GM21619 (cell line): ENCODE data around the gene CHRNA10.

Experiments
- ATAC-seq: cut with Tn5 transposase; IDR thresholded peaks from one replicate; pipeline ENCODE4 v1.9.1; 2021; ENCODE audit not compliant: unreplicated experiment

Gene CHRNA10

DNA sequence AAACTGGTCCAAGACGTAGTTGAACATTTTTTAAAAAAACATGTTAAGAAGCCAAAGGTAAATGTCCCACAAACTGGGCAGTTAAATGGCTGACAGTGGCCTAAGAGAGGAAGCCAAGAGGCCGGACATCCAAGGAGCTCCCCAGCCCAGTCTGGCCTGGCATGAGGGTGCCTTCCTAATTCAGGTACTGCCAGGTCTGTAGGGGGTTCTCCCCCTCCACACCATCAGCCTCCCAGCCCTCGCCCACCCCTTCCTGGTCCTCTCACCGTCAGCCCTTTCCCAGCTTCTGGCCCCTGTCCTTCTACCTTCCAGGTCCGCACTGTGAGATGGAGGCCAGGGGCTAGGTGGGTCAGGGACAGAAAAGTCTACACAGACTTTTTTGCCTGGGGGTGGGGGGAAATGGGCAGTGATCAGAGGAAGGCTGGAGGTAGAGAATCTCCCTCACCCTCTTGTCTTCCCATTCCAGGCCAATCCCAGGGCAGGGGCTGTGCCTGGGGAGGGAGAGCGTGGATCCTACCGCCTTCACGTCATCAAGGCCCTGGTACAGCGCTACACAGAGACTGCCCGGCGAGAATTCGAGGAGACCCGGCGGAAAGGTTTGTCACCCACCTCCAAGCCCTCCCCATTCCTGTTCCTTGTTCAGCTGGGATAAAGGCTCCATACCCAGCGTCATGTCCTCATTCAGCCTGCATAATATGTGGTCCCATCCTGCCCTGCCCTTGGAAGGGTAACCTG is 35.4 kb downstream of the CHRNA10 start:
- no peak for ATAC-seq

DNA sequence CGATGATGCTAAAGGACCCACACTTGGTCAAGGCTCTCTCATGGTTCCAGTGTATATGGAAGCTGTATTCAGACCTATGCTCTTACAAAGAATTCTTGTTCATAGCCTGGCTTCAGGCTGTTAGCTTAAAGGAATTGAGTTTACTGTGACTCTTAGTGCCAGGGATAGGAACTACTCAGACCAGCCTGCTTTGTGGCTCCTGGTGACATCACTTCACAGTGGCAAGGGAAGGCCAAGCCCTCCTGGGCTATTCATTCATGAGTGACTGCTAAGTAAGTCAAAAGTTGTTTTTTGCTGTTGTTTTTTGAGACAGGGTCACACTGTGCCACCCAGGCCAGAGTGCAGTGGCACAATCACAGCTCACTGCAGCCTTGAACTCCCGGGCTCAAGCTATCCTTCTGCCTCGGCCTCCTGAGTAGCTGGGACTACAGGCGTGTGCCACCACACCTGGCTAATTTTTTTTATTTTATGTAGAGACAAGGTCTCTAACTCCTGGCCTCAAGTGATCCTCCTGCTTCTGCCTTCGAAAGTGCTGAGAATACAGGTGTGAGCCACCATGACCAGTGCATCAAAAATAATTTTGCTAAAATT is 39.0 kb downstream of the CHRNA10 start:
- ATAC-seq, result no peak

DNA sequence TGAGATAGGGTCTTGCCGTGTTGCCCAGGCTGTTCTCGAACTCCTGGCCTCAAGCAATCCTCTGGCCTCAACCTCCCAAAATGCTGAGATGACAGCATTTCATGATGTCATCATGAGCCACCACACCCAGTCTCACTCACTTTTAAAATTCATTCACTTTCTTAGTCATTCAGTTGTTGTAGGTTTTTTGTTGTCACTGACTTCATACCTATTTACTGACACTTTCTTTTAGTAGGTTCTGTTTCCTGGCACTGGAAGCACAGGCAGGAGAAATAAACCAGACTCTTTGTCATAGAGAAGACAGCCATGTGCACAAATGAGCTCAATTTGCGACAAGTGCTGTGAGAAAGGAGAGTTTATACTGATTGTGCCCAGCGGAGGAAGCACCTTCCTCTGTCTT is 39.9 kb downstream of the CHRNA10 start:
- ATAC-seq, result no peak

DNA sequence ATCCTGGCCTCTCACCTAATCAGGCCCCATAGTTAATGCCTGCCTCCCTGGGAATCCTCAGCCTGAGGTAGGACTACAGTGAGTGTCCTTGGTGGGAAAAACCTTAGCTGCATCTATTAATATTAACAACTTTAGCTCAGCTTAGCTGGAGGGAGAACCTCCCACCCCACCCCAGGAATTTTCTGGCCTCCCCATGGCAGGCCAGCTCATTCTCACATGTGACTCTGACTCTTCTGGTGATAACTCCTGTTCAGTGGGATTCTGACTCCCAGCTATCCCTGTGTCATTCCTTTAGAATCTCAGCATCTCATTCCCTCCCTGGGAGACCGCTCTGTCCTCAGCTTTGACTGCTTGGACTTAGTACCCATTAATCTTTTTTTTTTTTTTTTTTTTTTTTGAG is 43.9 kb downstream of the CHRNA10 start:
- ATAC-seq, result no peak

DNA sequence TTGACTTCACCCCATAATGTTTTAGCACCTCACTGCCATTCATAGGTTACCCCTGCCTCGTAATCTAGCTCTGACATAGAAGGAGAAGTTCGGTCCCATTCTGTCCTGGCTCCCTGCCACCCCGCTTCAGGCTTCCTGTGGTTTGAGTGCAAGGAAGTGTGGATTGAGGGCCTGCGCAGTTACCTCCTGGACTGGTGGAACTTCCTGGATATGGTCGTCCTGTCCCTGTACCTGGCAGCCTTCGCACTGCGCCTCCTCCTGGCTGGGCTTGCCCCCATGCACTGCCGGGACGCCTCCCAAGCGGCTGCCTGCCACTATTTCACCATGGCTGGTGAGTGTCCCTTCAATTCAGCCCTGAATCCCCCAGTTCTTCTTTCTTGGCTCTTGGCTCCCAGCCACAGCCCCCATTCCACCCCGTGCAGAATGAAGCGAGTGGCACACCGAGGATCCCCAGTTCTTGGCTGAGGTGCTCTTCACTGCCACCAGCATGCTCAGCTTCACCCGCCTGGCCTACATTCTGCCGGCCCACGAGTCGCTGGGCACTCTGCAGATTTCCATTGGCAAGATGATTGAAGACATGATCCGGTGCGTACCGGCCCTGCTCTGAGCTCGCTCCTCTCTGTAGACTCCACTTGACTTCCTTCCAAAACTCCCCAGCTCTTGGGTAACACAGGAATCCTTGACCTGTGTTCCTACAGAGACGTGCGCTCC is 44.8 kb downstream of the CHRNA10 start:
- ATAC-seq, result no peak

GRCh38 chr11:3623767-3624458 is 47.3 kb downstream of the CHRNA10 start:
- ATAC-seq, result no peak

- ATAC-seq, result no peak
These were observed 48.1 kb downstream of the CHRNA10 start for GRCh38 chr11:3623121-3623520.

- no peak for ATAC-seq
These were observed 48.7 kb downstream of the CHRNA10 start for GRCh38 chr11:3622521-3622920.

DNA sequence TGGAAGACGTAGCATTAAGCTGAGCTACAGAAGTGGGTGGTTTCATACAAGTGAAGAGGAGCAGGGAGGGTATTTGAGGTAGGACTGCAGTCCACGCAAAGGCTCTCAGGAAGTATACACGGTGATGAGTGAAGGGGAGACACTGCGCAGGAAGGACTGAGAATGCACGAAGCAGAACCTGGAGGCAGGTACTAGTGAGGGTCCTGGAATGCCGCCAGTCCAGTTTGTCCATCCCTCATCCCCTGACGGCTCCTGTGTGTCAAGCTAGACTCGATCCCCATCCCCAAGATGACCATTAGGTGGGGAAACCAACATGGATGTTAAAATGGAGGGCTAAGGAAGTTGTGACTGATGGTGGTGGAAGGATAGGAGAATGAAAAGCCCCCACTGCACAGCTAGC is 53.2 kb downstream of the CHRNA10 start:
- no peak for ATAC-seq

GRCh38 chr11:3616721-3617460 is 54.3 kb downstream of the CHRNA10 start:
- ATAC-seq, result no peak

GRCh38 chr11:3615998-3616397 is 55.2 kb downstream of the CHRNA10 start:
- ATAC-seq, result no peak
